DND-41 (cell line): ENCODE results near the gene TTLL8.

Source experiments
- CTCF ChIP-seq: IDR thresholded peaks from 2 replicates; pipeline ENCODE4 v1.5.1; 2012; ENCODE audit warnings: borderline replicate concordance, low read length, moderate library complexity, mild to moderate bottlenecking; ENCODE audit not compliant: poor library complexity, severe bottlenecking; ENCODE audit errors: extremely low read depth
- EZH2 ChIP-seq: IDR thresholded peaks from 3 replicates; pipeline ENCODE4 v1.6.1; 2012; ENCODE audit warnings: borderline replicate concordance, low read depth, mild to moderate bottlenecking, moderate library complexity, low read length, inconsistent platforms; ENCODE audit not compliant: severe bottlenecking

GRCh38 chr22:50017701-50018224 is 40.3 kb downstream of the TTLL8 start:
- TF ChIP-seq CTCF (no peak), EZH2 (no peak)
